Neural progenitor cell (in vitro differentiated cells): ENCODE results near the gene RPA1. TPM values are rescaled to one million over a fixed set of nuclear protein-coding genes. Genes with fewer than 3 reads are reported as not detected.

Experiments
- DNase-seq: peaks from one replicate; pipeline ENCODE4 v3.0.0-alpha.2; 2016; ENCODE audit warnings: low spot score
- H2AFZ ChIP-seq: fragments of 200-600 bp; sonication (generic); replicated peaks from 2 replicates; pipeline ENCODE4 v1.6.1; 2016; ENCODE audit warnings: antibody characterized with exemption
- H3F3A ChIP-seq: fragments of 200-600 bp; sonication (generic); 2 replicates; pipeline ENCODE4 v1.6.1; 2016; ENCODE audit warnings: antibody characterized with exemption, low read depth
- H3K27ac ChIP-seq: fragments of 200-600 bp; sonication (generic); 2 replicates; pipeline ENCODE4 v1.5.1; 2016; ENCODE audit warnings: mild to moderate bottlenecking
- H3K27me3 ChIP-seq: fragments of 200-600 bp; sonication (generic); 2 replicates; pipeline ENCODE4 v1.6.1; 2016; ENCODE audit warnings: mild to moderate bottlenecking, moderate library complexity
- H3K36me3 ChIP-seq: fragments of 200-600 bp; sonication (generic); 2 replicates; pipeline ENCODE4 v1.5.1; 2016
- H3K4me1 ChIP-seq: fragments of 200-600 bp; sonication (generic); 2 replicates; pipeline ENCODE4 v1.6.1; 2016; ENCODE audit warnings: mixed run types
- H3K4me2 ChIP-seq: fragments of 200-600 bp; sonication (generic); 2 replicates; pipeline ENCODE4 v1.6.1; 2016
- H3K4me3 ChIP-seq: fragments of 200-600 bp; sonication (generic); 2 replicates; pipeline ENCODE4 v1.5.1; 2016
- H3K79me2 ChIP-seq: fragments of 200-600 bp; sonication (generic); 2 replicates; pipeline ENCODE4 v1.6.1; 2016; ENCODE audit warnings: low read depth
- H3K9ac ChIP-seq: fragments of 200-600 bp; sonication (generic); 2 replicates; pipeline ENCODE4 v1.6.1; 2016
- H3K9me3 ChIP-seq: fragments of 200-600 bp; sonication (generic); 2 replicates; pipeline ENCODE4 v1.5.1; 2016; ENCODE audit warnings: low read depth
- H4K20me1 ChIP-seq: fragments of 200-600 bp; sonication (generic); 2 replicates; pipeline ENCODE4 v1.6.1; 2016; ENCODE audit warnings: low read depth
- H3K27ac Mint-ChIP-seq: 3 replicates; pipeline ENCODE4 v1.8.0; 2021; ENCODE audit warnings: mixed read lengths
- H3K27me3 Mint-ChIP-seq: 2 replicates; pipeline ENCODE4 v1.8.0; 2022; ENCODE audit warnings: low read depth, mild to moderate bottlenecking, inconsistent platforms, moderate library complexity, mixed read lengths; ENCODE audit not compliant: insufficient read depth
- H3K36me3 Mint-ChIP-seq: 3 replicates; pipeline ENCODE4 v1.8.0; 2021; ENCODE audit warnings: mixed read lengths
- H3K4me1 Mint-ChIP-seq: 3 replicates; pipeline ENCODE4 v1.8.0; 2021; ENCODE audit warnings: mixed read lengths
- H3K4me3 Mint-ChIP-seq: 3 replicates; pipeline ENCODE4 v1.8.0; 2021; ENCODE audit warnings: mild to moderate bottlenecking, moderate library complexity, mixed read lengths
- H3K9me3 Mint-ChIP-seq: 3 replicates; pipeline ENCODE4 v1.8.0; 2020; ENCODE audit warnings: mixed read lengths
- CTCF ChIP-seq: fragments of 200-600 bp; sonication (generic); IDR thresholded peaks from 2 replicates; pipeline ENCODE4 v1.5.1; 2017; ENCODE audit warnings: antibody characterized with exemption, mild to moderate bottlenecking
- EZH2 ChIP-seq: fragments of 200-600 bp; sonication (generic); IDR thresholded peaks from 2 replicates; pipeline ENCODE4 v1.6.1; 2017; ENCODE audit warnings: antibody characterized with exemption, mild to moderate bottlenecking, moderate library complexity
- EZH2phosphoT487 ChIP-seq: fragments of 200-600 bp; sonication (generic); IDR thresholded peaks from 2 replicates; pipeline ENCODE4 v1.6.1; 2017; ENCODE audit warnings: antibody characterized with exemption
- total RNA-seq: library from RNA; depleted of rRNA; stranded (reverse); fragments of >200 nt; gene quantifications from 2 replicates; pipeline ENCODE4 v1.2.3, GENCODE V29; 2015; ENCODE audit warnings: low replicate concordance

Gene RPA1
- total RNA-seq, 1 donor from 2014 or later, result 94.4 TPM

- peaks cover 26% of the 10 kb centered on the region for H3K36me3 Mint-ChIP-seq
- peaks cover 11% of the 10 kb centered on the region for H3K36me3 ChIP-seq
- DNase-seq, result no peak
Observed at GRCh38 chr17:1896243-1897104, 66.7 kb downstream of the RPA1 start.

GRCh38 chr17:1897105-1897656 lies 67.4 kb downstream of the RPA1 start:
- Mint-ChIP-seq H3K36me3 (peaks cover 24% of the 10 kb centered on the region), H3K27ac (no peak overlapping the region), H3K4me1 (no peaks in the 10 kb centered on the region), H3K27me3 (peaks cover 3% of the 10 kb centered on the region), H3K9me3 (no peaks in the 10 kb centered on the region), H3K4me3 (no peak overlapping the region)
- Histone ChIP-seq H3F3A (peaks cover 11% of the 10 kb centered on the region), H2AFZ (no peak overlapping the region), H3K36me3 (peaks cover 11% of the 10 kb centered on the region), H3K4me1 (no peaks in the 10 kb centered on the region), H4K20me1 (no peaks in the 10 kb centered on the region), H3K4me3 (no peak overlapping the region), H3K9ac (no peak overlapping the region), H3K4me2 (no peak overlapping the region), H3K27ac (no peak overlapping the region), H3K27me3 (no peaks in the 10 kb centered on the region), H3K9me3 (no peaks in the 10 kb centered on the region), H3K79me2 (no peaks in the 10 kb centered on the region)
- DNase-seq, result no peak
- TF ChIP-seq EZH2 (no peak), EZH2phosphoT487 (no peak), CTCF (no peak)

More at GRCh38 chr17:1896243-1897104, 66.7 kb downstream of the RPA1 start:
- H3K27me3 ChIP-seq, result no peaks in the 10 kb centered on the region
- no peak overlapping the region for H3K27ac ChIP-seq
- no peak overlapping the region for H3K4me3 Mint-ChIP-seq
- peaks cover 7% of the 10 kb centered on the region for H3F3A ChIP-seq
- H3K4me1 Mint-ChIP-seq, result no peaks in the 10 kb centered on the region
- TF ChIP-seq EZH2, result no peak
- no peak for TF ChIP-seq CTCF
- TF ChIP-seq EZH2phosphoT487, result no peak
- no peaks in the 10 kb centered on the region for H4K20me1 ChIP-seq
- H3K4me3 ChIP-seq, result no peak overlapping the region
- H3K27me3 Mint-ChIP-seq, result peaks cover 3% of the 10 kb centered on the region
- H3K9me3 ChIP-seq, result no peaks in the 10 kb centered on the region
- H3K9me3 Mint-ChIP-seq, result no peaks in the 10 kb centered on the region
- H3K27ac Mint-ChIP-seq, result no peak overlapping the region
- no peak overlapping the region for H3K9ac ChIP-seq
- H2AFZ ChIP-seq, result no peak overlapping the region
- H3K79me2 ChIP-seq, result no peaks in the 10 kb centered on the region
- H3K4me2 ChIP-seq, result no peak overlapping the region
- H3K4me1 ChIP-seq, result no peaks in the 10 kb centered on the region

- Histone ChIP-seq H3K4me1 (no peaks in the 10 kb centered on the region), H3K27ac (no peak overlapping the region), H3F3A (peaks cover 4% of the 10 kb centered on the region), H3K9ac (no peak overlapping the region), H3K9me3 (no peaks in the 10 kb centered on the region), H4K20me1 (no peaks in the 10 kb centered on the region), H3K27me3 (peaks cover 3% of the 10 kb centered on the region), H3K4me3 (no peak overlapping the region), H3K4me2 (no peak overlapping the region), H3K36me3 (peaks cover 2% of the 10 kb centered on the region), H2AFZ (no peak overlapping the region), H3K79me2 (no peaks in the 10 kb centered on the region)
- DNase-seq, result no peak
- peaks cover 6% of the 10 kb centered on the region for H3K27me3 Mint-ChIP-seq
- no peaks in the 10 kb centered on the region for H3K9me3 Mint-ChIP-seq
- H3K4me1 Mint-ChIP-seq, result no peaks in the 10 kb centered on the region
- H3K4me3 Mint-ChIP-seq, result no peak overlapping the region
- no peak overlapping the region for H3K27ac Mint-ChIP-seq
- peaks cover 17% of the 10 kb centered on the region for H3K36me3 Mint-ChIP-seq
- TF ChIP-seq EZH2phosphoT487 (no peak), CTCF (no peak), EZH2 (no peak)
Observed at GRCh38 chr17:1898332-1898731, 68.5 kb downstream of the RPA1 start.
